Stimulated activated naive CD8-positive, alpha-beta T cell treated with anti-CD3 and anti-CD28 coated beads, Interleukin-15, Interleukin-2, amounts not matched to agents 100 U/mL and 50 U/mL, for 24 hours (primary cell): ENCODE data around the gene MTAP.
A peak's percentile ranks its signal among the peaks of the same experiment; 100 is the strongest.
"Not testable (repeated sequence)": the region's sequence is repeated elsewhere in the genome, so short reads cannot be mapped to it uniquely, and the experiment has no call there.

ENCODE experiments used
- ATAC-seq: fragments of 150-1000 bp; cut with Tn5 transposase; one replicate; pipeline ENCODE4 v1.10.0; 2021
- DNase-seq: peaks from one replicate; pipeline ENCODE4 v3.0.0; 2021

MTAP gene

DNA sequence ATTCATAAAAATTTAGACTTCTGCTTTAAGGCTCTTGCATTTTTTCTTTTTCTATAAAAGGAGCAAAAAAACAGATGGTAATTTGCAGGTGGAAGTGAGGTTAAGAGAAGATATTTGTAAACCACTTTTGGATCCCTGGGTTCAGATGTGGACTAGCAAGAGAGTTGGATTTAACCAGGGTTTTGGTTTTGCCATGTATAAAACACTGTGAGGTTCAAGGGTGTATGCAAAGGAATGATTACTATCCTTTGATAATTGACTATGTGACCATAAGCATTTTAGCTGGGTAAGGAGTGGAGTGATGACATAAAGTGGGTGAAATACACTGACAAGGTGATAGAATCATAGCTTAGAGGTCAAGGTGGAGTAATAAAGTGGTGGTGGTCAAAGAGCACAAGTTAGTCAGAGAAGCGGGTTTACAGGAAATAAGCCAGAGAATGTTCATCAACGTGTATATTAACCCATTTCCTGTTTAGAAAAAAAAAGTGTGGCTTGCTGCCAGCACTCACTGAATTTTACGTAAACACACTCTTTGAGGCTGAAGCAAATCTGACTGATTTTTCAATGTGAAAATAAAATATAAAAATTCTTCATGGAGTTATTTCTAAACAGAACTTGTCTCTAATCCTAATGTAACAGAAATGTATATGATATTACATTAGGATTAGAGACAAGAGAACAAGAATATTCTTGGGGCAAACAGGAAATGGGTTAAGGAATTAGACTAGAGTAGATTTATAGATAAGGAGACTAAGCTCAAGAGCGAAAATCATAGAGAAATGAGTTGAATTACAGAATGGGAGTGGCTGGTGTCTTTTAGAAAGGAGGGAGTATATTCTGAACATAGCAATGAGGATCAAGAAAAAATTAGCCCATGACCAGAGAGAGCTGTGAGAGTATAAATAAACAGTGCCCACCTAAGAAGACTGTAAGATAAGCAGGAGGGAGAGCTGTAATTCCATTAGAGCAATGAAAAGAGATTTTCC lies 117.2 kb downstream of the MTAP start:
- no peak for DNase-seq
- peak; percentile 55 for ATAC-seq

- DNase-seq (no peak), ATAC-seq (no peak)
Observed at GRCh38 chr9:21923694-21924093, 121.3 kb downstream of the MTAP start.

GRCh38 chr9:21927752-21928151 lies 125.3 kb downstream of the MTAP start:
- no peak for ATAC-seq

GRCh38 chr9:21931428-21931827 lies 129.0 kb downstream of the MTAP start:
- no peak for DNase-seq
- no peak for ATAC-seq

More at GRCh38 chr9:21927752-21928151, 125.3 kb downstream of the MTAP start:
- no peak for DNase-seq

GRCh38 chr9:21933281-21933680 lies 130.8 kb downstream of the MTAP start:
- no peak for ATAC-seq
- DNase-seq: no peak

DNA sequence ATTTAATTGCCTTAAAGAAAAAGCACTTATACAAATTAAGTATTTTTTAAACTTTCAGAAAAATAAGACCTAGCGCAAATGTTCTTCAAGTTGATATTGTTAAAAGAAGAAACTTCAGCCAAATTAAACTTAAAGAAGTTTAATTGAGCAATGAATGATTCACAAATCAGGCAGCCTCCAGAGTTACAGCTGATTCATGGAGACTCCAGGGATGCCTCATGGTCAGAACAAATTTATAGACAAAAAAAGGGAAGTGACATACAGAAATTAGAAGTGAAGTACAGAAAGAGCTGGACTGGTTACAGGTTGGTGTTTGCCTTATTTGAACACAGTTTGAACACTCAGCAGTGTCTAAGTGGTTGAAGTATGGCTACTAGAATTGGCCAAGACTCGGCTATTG lies 131.4 kb downstream of the MTAP start:
- DNase-seq: no peak
- ATAC-seq: no peak

DNA sequence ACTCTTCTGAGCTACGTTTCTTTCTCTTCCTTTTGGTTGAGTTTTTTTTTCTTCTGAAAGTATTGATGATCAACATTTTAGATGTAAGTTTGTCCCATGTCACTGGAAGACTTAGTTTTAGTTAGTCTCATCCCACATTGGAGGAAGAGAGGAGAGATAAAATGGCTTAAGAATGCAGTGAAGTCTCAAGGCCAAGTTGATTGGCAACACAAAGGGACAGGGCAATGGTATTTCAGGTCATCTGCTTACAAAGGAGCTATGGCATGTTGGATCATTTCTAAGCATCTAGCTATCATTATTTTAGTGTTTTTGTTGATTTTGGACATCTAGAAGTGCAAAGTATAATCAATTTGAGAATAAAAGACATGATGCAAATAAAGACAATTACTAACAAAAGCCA lies 133.2 kb downstream of the MTAP start:
- no peak for DNase-seq

GRCh38 chr9:21936161-21936560 lies 133.7 kb downstream of the MTAP start:
- DNase-seq (no peak), ATAC-seq (no peak)

More for the DNA sequence above, 133.2 kb downstream of the MTAP start:
- no peak for ATAC-seq

GRCh38 chr9:21941337-21941995 lies 139.0 kb downstream of the MTAP start:
- DNase-seq: no peak
- no peak for ATAC-seq

DNA sequence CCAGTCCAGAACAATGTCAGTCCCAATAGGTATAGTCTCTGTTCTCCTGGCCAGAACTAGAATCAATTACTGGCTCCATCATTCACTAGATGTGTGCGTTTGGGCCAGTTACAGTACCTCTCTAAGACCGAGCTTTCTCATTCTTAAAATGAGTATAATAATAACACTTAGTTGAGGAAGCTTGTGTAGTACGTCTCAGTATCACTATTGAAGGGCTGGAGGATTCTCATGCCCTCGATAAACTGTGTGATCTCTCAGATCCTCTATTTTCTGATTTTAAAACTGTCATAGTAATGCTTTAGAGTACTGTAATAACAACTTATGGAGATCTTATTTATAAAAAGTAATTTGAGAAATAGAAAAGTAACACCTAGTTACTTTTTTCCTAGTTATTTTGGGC lies 141.0 kb downstream of the MTAP start:
- no peak for ATAC-seq
- no peak for DNase-seq

DNA sequence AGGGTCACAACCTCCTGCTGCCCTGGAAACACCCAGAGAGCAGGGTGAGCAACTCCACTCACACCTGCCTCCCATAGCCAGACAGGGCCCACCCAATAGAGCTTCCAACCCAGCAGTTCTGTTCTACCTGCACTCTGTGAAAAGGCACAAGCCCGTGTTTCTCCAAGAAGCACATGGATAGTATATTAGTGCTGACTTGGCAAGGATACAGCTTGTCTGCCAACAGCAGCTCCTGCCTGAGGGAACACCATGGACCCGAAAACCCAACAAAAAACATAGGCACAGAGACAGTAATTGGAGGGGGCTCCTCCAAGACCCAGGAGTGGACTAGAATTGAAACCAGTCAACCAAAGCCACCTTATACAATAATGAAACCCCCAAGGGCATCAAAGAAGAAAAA lies 143.2 kb downstream of the MTAP start:
- ATAC-seq (no peak), DNase-seq (no peak)

DNA sequence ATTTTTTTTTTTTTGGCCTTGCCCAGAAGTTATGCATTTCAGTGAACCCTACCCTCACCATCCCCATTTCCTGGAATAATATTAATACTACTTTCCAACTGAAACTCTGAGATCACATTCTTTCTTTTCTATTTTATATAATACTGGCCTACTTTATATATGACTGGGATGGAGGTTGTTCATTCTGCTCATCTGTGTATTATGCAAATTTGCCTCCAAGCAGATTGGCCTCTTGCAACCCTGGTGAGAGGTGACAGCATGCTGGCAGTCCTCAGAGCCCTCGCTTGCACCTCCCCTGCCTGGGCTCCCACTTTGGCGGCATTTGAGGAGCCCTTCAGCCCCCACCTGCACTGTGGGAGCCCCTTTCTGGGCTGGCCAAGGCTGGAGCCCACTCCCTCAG lies 156.4 kb downstream of the MTAP start:
- ATAC-seq: no peak
- DNase-seq: no peak

- DNase-seq, ATAC-seq: not testable (repeated sequence)
Observed at GRCh38 chr9:21959268-21959667, 156.8 kb downstream of the MTAP start.

DNA sequence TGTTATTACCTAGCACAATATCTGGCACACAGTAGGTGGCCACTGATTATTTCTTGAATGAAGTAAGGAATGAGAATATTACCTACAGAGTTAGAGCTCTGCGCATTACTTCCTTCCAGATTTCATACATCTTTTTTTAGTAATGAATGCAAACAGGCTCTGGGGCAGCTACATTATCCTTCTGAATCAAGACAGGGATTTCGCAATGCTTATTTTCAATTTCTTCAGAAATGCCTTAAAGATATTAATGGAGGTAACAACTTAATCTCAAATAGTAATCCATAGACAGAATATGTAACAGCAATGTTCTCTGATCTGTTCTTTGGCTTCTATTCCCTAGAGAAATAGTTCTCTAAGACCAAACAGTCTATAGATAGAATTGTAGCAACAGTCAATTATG lies 159.1 kb downstream of the MTAP start:
- ATAC-seq (no peak), DNase-seq (no peak)

DNA sequence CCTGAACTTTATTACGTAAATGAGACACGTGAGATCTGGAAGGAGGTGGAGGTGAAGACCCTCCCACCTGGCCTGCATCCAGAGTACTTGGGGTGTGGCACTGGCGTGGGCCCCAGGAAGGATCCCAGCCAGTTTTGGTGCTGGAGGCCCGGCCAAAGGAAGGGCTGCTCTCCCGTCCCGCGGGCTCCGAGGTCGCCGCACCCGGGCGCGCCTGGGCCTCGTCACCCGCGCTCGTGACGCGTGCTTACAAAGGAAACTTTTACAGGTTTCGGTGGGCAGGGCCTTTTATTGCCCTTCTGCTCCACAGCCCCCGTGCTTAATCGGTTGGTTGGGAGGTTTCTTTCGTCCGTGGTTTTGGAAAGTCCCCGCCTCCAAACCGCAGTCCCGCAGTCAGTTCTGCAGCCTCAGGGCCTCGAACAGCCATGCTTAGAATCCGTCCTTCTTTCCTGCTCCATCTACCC lies 162.5 kb downstream of the MTAP start:
- DNase-seq (peak; percentile 65), ATAC-seq (peak; percentile 67)

- DNase-seq (peak; percentile 60), ATAC-seq (peak; percentile 68)
Observed at GRCh38 chr9:21965401-21965951, 163.0 kb downstream of the MTAP start.

DNA sequence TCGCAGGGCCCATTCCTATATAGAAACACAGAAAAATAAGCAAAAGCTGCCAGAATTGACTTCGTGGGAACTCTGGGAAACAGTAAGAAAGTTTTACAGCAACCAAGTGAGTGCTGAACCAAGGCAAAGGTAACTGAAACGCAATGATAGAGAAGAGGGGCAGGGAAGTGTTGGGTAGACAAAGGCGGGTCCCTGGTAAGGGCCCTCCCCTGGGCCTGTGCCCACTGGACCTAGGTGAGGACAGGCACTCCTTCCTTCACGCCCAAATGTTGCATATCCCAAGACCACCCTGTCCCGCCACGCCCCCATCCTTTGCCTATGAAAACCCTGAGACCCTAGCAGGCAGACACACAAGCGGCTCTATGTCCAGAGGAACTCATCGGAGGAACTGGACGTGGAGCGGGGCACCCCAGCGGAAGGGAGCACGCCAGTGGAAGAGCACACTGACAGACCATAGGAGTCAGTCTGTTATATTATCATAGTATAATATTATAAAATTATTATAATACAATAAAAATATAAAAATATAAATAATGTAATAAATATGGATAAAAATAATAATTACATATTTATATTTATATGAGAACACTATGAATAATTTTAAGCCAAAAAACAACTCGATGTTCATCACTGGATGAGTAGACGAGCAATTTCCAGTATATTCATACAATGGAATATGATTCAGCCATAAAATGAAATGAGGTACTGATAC lies 163.9 kb downstream of the MTAP start:
- no peak for DNase-seq
- no peak for ATAC-seq

GRCh38 chr9:21967169-21967568 lies 164.7 kb downstream of the MTAP start:
- DNase-seq: no peak
- no peak for ATAC-seq

DNA sequence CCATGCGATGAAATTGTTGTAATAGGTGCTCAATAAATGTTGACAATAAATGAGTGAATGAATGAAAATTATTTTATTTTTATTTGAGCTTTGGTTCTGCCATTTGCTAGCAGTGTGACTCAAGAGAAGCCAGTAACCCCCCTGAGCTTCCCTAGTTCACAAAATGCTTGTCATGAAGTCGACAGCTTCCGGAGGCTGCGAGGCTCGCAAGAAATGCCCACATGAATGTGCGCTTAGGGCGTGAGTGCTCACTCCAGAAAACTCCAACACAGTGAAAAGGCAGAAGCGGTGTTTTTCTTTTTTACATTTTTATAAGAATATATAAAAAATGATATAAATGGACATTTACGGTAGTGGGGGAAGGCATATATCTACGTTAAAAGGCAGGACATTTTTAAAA lies 165.3 kb downstream of the MTAP start:
- ATAC-seq: no peak
- no peak for DNase-seq

- DNase-seq (no peak), ATAC-seq (no peak)
Observed at GRCh38 chr9:21968331-21969010, 166.0 kb downstream of the MTAP start.
